Kidney (tissue), 14 donors: ENCODE measurements around the gene SYT17. TPM values are rescaled to one million over a fixed set of nuclear protein-coding genes. Genes with fewer than 3 reads are reported as not detected.

Experiments used
- DNase-seq, 5 donors: peaks; one replicate each; pipeline ENCODE4 v3.0.0-alpha.2; 2013 to 2020
- FAIRE-seq: peaks from 2 replicates; lab custom pipeline; 2012; peaks lifted over from hg19 to GRCh38; lab: Jason Lieb, UNC
- H3K27ac ChIP-seq, 2 donors: one replicate each; pipeline ENCODE4 v1.7.0; 2013; ENCODE audit warnings: low read depth in 2 of 2, low read length in 2 of 2, inconsistent platforms in 1 of 2
- H3K27me3 ChIP-seq: one replicate; pipeline ENCODE4 v1.7.1; 2013; ENCODE audit warnings: low read length, inconsistent platforms; ENCODE audit not compliant: control insufficient read depth, insufficient read depth
- H3K36me3 ChIP-seq, 3 donors: one replicate each; pipeline versions ENCODE4 v1.7.0 to v1.7.1; 2013; ENCODE audit warnings: low read length in 3 of 3, control low read depth in 1 of 3, inconsistent platforms in 1 of 3; ENCODE audit not compliant: insufficient read depth in 3 of 3, control insufficient read depth in 2 of 3
- H3K4me1 ChIP-seq, 3 donors: one replicate each; pipeline versions ENCODE4 v1.7.0 to v1.7.1; 2013; ENCODE audit warnings: low read length in 3 of 3, inconsistent platforms in 1 of 3, low read depth in 1 of 3; ENCODE audit not compliant: control insufficient read depth in 2 of 3, insufficient read depth in 2 of 3
- H3K4me3 ChIP-seq, 3 donors: one replicate each; pipeline versions ENCODE4 v1.7.0 to v1.8.1; 2013; ENCODE audit warnings: low read length in 3 of 3, control low read depth in 1 of 3, inconsistent platforms in 1 of 3
- H3K9ac ChIP-seq, 3 donors: one replicate each; pipeline versions ENCODE4 v1.7.0 to v1.7.1; 2013; ENCODE audit warnings: low read length in 3 of 3, control low read depth in 1 of 3, inconsistent platforms in 1 of 3
- H3K9me3 ChIP-seq, 3 donors: one replicate each; pipeline versions ENCODE4 v1.7.0 to v1.7.1; 2013; ENCODE audit warnings: low read length in 3 of 3, control low read depth in 1 of 3, inconsistent platforms in 1 of 3; ENCODE audit not compliant: control insufficient read depth in 2 of 3, insufficient read depth in 1 of 3
- CTCF ChIP-seq: IDR thresholded peaks from 3 replicates; pipeline ENCODE4 v1.5.1; 2012; ENCODE audit warnings: mild to moderate bottlenecking, moderate library complexity, borderline replicate concordance; ENCODE audit not compliant: insufficient read depth; ENCODE audit errors: extremely low read depth
- intact Hi-C: fragments of 100-400 bp; cut with DNase I; formaldehyde crosslinking; loops from one replicate; pipeline ENCODE4 v1.11.1; 2022
- polyA plus RNA-seq: library from polyadenylated mRNA; stranded (reverse); fragments of 350-450 nt; fragmentation: Illumina TruSeq; extraction: RNeasy Lipid Tissue Mini Kit (QIAGEN cat#74804); gene quantifications from one replicate; pipeline ENCODE4 v1.2.3, GENCODE V29; 2014; ENCODE audit warnings: low read depth, low replicate concordance; ENCODE audit not compliant: insufficient read depth
- total RNA-seq: library from RNA; stranded (reverse); fragmentation: NEBNext Ultra II Directional; extraction: Animal tissue kit (Norgen Biotek cat#: 25700); gene quantifications from one replicate; pipeline ENCODE4 v1.2.1, GENCODE V29; 2021
- donor health status: control.
- donor health status: control.
- donor health status: control.
- donor health status: control.
- donor health status: control.
- donor health status: DM: yes; HTN: yes; CAD: no.
- donor health status: Normal renal cell carcinoma (clear cell type).

SYT17 gene
- total and polyA plus RNA-seq, 2 donors from 2014 or later = 5.8 to 8.8 TPM

GRCh38 chr16:19142939-19143598 is 25.0 kb upstream of the SYT17 start:
- intact Hi-C loops = no loop called here
- H3K4me3 ChIP-seq = no peak overlapping the region
- no peak overlapping the region for H3K27ac ChIP-seq
- H3K9me3 ChIP-seq = peaks cover 0 to 3% (median 0%) of the 10 kb centered on the region in 3 donors
- DNase-seq (no peak), FAIRE-seq (no peak)
- H3K4me1 ChIP-seq = no peaks in the 10 kb centered on the region
- H3K9ac ChIP-seq = no peak overlapping the region
- no peak for TF ChIP-seq CTCF
- no peaks in the 10 kb centered on the region for H3K27me3 ChIP-seq
- H3K36me3 ChIP-seq = no peaks in the 10 kb centered on the region

- no peaks in the 10 kb centered on the region for H3K27me3 ChIP-seq
- H3K4me3 ChIP-seq = no peak overlapping the region
- intact Hi-C loops = no loop called here
- DNase-seq (no peak), FAIRE-seq (no peak)
- H3K36me3 ChIP-seq = no peaks in the 10 kb centered on the region
- H3K9me3 ChIP-seq = peaks cover 0 to 3% (median 0%) of the 10 kb centered on the region in 3 donors
- no peak for TF ChIP-seq CTCF
- no peak overlapping the region for H3K27ac ChIP-seq
- no peaks in the 10 kb centered on the region for H3K4me1 ChIP-seq
- no peak overlapping the region for H3K9ac ChIP-seq
Observed at GRCh38 chr16:19143599-19143956, 24.5 kb upstream of the SYT17 start.

DNA sequence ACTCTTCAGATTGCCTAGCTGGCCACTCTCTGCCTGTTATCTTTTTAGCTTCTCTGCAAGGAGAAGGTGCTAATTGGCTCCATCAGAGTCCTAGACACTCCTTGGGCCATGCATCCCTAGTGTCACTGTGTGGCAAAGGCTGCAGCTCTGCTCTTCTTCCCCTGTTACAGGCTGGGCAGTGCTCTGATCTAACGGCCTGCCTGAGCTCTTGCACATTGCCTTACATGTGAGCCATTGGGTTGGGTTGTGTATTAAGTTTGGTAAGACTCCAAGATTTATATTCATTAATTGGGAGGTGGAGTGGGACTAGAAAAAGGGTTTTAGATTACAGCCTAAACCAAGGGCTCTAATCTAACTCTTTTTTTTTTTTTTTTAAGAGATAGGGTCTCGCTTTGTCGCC is 23.0 kb upstream of the SYT17 start:
- intact Hi-C loops = no loop called here

More for the DNA sequence above, 23.0 kb upstream of the SYT17 start:
- H3K36me3 ChIP-seq = no peaks in the 10 kb centered on the region
- DNase-seq (no peak), FAIRE-seq (no peak)
- H3K27me3 ChIP-seq = no peaks in the 10 kb centered on the region
- H3K9me3 ChIP-seq = peaks cover 0 to 3% (median 0%) of the 10 kb centered on the region in 3 donors
- H3K27ac ChIP-seq = no peak overlapping the region
- no peak overlapping the region for H3K4me3 ChIP-seq
- TF ChIP-seq CTCF = no peak
- no peak overlapping the region for H3K9ac ChIP-seq
- H3K4me1 ChIP-seq = no peaks in the 10 kb centered on the region
